AG08395 (cell line): ENCODE results near the gene HSPA14.
"Not testable (repeated sequence)": the region's sequence is repeated elsewhere in the genome, so short reads cannot be mapped to it uniquely, and the experiment has no call there.

ENCODE experiments used
- DNase-seq: peaks from one replicate; pipeline ENCODE4 v3.0.0; 2012; ENCODE audit warnings: mixed read lengths, low spot score

The HSPA14 gene

DNA sequence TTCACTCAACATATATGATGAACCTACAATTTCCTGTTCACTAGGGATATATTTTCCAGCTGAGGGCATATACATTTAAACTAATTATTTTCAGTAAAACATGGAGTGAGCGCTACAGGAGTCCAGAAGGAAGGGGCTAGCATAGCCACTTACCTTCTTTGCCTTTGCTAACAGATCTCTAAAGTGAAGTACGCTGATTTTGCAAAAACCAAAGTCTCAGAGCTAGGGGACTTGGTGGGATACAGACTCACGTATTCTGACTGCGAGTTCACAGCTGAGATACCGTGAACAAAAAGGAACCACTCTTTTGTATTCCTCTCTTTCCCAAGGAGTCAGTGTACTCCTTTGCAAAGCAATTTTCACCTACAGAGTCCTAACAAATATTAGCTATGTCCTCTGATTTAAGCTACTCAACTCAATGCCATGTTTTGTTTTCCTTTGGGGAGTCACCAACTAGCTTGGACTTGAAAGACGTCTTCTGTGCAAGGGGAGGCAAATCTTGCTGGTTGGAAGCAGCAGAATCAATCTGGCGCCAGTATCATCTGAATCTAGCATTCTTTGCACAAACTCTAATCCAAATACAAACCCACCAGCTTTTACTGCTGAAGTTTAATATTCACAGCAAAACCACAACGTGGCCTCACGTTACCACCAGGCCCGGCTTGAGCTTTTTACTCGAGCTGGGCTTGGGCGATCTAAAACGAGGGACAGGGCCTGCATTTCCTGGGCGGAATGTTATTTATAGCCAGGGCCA, 926 bp upstream of the HSPA14 start:
- peak; percentile 5 for DNase-seq

DNA sequence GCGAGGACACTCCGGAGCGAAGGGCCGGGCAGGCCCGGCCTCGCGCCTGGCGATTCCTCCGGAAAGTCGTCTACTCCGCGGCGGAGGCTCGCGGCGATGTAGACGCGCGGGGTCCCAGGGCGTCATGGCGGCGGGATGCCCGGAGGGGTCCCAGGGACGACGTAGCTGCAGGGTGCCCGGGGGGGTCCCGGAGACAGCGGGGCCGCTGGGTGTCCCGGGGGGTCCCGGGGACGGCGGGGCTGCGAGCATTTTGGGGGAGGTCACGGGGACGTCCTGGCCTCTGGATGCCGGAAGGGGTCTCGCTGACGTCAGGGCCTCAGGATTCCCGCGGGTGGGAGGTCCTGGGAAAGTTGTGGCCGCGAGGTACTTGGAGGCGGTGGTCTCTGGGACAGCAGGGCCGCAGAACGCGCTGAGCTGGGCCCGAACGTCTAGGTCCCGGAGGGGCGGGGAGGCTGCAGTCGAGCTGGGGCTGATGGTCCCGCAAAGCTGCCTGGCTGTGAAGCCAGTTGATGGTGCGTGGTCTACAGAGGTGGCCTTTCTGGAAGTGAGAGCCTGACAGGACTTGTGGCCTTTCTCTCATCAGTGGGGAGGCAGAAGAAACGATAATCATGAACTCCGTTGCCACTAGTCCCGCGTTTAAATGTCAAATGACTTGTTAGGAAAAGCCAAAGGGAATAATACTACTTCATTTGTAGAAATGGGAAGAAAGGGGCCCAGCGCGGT, 637 bp downstream of the HSPA14 start:
- peak; percentile 19 for DNase-seq

DNA sequence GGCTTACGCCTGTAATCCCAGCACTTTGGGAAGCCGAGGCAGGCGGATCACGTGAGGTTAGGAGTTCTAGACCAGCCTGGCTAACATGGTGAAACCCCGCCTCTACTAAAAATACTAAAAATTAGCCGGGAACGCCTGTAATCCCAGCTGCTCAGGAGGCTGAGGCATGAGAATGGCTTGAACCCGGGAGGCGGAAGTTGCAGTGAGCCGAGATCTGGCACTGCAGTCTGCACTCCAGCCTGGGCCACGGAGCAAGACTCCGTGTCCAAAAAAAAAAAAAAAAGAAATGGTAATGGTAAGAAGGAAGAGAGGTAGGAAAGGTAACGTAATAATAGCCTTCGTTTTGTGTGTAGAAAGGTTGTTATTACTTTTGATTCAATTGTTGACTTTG, 1.2 kb downstream of the HSPA14 start:
- DNase-seq = no peak

DNA sequence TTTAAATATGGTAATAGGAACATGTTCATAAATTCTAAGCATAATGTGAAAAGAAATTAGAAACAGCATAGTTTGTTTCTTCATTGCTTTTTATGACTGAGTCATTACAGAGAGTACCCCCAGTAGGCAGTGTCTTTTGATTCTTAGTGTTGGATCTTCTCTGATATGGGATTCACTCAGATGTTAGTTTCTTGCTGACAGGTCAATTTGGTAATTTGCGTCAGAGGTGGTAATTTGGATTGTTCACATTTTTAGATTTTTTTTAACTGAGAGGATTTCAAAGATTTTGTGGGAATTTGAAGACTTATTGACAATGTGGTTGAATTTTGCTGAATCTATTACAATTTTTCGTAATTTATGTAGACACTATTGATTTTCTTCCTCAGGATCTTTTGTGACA, 2.1 kb downstream of the HSPA14 start:
- no peak for DNase-seq

DNA sequence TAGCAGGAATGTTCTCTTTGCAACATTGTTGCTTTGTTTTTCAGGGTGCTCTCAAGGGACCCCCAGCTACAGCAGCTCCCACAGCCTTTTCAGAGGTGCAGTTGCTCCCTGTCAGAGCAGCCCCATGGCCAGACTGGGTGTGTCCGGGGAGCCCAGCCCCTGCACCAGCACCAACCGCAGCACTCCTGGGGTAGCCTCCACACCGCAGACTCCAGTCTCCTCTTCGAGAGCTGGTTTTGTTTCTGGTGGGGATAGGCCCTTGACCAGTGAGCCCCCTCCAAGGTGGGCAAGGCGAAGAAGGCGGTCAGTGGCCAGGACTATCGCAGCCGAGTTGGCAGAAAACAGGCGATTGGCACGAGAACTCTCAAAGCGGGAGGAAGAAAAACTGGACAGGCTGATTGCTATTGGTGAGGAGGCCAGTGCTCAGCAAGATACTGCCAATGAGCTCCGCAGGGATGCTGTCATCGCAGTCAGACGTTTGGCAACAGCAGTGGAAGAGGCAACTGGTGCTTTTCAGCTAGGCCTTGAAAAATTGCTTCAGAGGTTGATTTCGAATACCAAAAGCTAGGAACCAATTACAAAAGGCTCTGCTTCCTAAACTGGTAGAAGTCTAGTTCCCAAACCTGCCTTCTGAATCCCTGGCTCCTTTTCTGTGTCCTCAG, 5.4 kb downstream of the HSPA14 start:
- no peak for DNase-seq

DNA sequence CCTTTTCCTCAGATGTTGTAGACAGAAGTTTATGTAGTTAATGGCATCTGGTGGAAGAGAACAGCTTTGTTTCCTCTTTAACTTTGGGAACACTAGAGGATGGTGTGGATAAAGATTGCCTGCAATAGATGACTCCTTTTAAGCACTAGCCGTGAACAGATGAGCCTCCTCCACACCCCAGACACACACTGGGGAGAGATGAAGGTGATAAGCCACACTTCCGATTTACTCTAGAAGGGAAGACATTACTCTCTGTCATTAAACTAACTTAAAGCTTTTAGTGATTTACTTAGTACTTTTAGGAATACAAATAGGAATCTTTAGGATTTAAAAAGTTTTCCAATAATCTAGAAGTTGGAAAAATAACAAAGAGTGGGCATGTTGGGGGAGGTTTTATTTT, 6.8 kb downstream of the HSPA14 start:
- DNase-seq = no peak

DNA sequence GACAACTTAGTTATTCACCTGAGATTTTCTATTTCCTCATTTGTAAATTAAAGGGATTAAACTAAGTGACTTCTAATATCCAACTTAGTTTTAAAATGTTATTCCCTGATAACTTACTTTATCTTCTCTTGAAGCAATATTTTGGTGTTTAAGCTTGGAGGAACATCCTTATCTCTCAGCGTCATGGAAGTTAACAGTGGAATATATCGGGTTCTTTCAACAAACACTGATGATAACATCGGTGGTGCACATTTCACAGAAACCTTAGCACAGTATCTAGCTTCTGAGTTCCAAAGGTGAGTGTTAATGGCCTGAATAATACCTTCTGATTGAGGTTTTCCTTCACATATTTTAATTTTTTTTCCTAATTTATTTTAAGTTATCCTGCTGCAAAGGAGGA, 14.1 kb downstream of the HSPA14 start:
- DNase-seq = no peak

DNA sequence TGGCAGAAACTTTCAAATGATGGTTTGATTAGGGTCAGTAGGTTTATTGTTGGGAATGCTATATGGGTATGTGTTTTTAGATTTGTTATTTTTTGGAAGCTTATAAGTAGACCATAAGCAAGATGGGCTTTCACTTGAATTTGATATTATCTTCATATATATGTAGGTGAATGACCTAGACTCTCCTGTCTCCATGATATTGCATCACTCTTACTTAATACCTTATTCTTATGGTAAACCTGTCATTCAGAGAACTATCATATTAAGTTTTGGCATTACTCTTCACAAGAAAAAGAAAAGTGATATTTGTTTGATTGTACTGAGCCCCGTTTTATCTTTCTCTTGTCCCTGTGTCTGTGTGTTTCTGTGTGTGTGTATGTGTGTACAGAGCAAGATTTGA, 17.3 kb downstream of the HSPA14 start:
- DNase-seq = no peak

DNA sequence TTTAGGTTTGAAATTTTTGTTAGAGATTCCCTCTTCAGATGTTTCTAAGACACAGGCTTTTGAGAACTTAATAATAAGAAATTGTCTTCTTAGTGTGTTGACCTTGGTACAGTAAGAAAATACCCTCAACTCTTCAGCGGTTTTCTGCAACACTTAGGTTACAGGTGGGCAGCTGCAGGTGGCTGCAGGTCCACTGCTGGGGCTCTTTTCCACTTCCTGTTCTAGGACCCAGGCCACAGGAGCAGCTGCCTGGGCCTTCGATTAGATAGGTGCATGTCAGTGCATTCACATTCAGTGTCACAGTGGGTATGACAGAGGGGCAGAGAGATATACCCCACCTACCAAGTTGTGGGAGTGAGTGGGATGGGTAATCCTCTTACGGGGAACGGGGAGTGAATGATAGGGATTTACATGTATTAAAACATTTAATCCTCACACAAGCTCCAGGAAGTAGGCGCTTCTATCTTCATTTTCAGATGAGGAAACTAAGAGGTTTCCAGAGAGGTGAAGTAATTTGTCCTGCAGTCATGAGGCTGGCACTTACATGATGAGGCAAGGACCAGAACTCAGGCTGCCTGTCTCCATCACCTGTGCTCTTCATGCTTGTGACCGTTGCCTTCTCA, 20.3 kb downstream of the HSPA14 start:
- DNase-seq = no peak

DNA sequence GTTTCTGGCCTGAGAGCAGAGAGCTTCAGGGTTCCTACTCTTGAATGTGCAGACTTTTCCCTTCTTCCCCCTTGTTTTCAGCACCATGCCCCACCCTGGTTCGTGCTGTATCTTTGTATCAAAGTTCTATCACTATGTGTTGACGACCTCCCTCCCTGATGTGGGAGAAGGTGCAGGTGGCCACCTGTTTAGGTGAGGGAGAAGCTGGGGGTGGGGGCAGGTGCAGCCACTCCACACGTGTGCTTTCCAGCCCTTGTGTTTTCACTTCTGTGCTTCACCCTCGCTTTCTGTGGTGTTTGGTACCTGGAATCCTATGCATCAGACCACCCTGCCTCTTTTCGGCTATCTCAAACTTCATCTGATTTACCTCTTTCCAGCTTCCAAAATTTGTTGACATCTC, 20.9 kb downstream of the HSPA14 start:
- no peak for DNase-seq

DNA sequence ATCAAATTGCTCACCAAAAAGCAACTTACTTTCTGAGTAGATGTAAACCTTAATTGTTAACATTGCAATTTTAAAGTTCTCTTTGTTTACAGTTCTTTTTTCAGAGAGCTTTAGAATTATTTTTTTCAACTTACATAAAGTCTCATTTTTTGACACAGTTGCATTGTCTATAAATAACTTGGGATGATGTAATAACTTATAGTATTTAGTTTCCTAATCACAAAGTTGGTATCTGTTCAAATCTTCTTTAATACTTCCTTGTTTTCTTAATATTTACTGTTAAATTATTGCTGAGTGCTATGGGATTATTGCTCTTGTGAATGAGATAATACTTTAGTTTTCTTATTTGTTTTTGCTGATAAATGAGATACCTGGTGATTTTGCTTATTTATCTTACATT, 21.7 kb downstream of the HSPA14 start:
- DNase-seq = no peak

DNA sequence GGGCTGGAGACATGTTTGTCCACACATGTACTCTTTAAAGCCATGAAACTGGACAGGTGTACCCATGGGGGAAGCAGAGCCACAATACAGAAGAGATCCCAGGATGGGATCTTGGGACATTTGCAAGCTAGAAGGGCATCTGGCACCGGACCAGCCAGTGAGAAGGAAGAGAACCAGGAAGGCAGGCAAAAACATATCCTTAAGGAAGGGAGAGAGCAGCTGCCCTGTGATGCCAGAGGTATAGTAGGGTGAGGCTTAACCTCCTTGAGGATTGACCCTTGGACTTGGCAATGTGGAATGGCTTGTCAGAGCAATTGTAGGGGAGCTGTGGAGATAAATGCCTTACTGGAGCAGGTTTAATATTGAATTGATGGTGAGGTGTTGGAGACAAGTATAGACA, 22.7 kb downstream of the HSPA14 start:
- no peak for DNase-seq

DNA sequence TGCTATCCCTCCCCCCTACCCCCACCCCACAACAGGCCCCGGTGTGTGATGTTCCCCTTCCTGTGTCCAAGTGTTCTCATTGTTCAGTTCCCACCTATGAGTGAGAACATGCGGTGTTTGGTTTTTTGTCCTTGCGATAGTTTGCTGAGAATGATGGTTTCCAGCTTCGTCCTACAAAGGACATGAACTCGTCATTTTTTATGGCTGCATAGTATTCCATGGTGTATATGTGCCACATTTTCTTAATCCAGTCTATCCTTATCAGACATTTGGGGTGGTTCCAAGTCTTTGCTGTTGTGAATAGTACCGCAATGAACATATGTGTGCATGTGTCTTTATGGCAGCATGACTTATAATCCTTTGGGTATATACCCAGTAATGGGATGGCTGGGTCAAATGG, 26.4 kb downstream of the HSPA14 start:
- not testable (repeated sequence) for DNase-seq

DNA sequence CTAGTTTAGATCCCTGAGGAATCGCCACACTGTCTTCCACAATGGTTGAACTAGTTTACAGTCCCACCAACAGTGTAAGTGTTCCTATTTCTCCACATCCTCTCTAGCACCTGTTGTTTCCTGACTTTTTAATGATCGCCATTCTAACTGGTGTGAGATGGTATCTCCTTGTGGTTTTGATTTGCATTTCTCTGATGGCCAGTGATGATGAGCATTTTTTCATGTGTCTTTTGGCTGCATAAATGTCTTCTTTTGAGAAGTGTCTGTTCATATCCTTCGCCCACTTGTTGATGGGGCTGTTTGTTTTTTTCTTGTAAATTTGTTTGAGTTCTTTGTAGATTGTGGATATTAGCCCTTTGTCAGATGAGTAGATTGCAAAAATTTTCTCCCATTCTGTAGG, 26.8 kb downstream of the HSPA14 start:
- not testable (repeated sequence) for DNase-seq

DNA sequence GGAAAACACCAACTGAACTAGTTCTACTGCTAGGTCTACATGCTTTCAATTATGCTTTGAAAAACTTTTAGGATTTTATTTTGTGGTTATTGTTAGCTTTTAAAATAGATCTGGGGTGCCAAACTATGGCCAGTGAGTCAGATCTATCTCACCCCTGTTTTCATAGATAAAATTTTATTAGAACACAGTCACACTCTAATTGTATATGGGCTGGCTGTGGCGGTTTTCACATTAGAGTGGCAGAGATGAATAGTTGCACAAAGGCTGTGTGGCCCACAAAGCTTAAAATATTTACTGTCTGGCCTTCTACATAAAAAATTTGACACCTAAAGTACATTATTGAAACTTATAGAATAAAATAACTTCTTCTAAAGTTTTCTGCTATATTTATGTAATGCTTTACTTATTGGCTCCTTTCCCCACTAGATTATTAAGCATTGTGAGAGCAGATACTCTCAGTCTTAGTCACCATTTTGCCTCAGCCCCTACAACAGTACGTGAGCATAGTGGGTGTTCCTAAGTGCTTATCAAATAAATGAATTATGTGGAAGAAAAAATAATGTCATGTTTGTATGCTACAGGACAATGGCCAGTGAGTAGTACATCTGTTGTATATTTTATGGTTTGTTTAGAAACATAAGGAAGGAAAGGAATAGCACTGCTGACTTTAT, 35.1 kb downstream of the HSPA14 start:
- peak; percentile 10 for DNase-seq

DNA sequence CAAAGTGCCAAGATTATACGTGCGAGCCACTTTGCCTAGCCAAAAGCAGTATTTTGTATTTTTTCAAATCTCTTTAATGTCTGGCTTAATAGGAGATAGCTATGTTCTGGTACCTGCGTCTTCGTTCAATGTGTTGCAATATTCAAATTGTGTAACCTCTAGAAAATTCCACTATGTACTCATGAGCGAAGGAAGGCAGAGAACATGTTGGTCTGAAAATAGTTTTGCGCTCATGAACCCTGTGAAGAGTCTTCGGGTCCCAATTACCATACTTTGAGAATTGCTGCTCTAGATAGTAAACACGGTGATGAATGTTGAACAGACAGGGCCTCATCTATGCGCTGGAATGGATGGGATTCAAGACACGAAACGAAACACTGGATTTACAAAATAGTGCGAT, 37.8 kb downstream of the HSPA14 start:
- no peak for DNase-seq

DNA sequence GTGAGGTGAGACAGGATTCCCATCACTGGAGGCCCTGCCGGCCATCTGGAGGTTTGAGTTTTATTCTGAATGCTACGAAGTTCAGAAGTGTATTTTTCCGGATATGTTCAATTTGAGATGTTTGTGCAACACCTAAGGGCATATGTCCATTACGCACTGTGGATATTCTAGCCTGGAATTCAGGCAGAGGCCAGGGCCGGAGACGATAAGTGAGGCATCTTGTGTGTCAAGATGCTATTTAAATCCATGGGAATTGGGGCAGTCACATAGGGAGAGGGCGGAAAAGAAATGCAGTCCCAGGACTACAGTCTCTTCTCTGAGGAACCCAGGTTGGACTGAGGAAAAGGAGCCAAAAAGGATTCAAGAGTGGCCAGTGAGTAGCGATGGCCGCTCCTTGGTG, 38.7 kb downstream of the HSPA14 start:
- DNase-seq = no peak

DNA sequence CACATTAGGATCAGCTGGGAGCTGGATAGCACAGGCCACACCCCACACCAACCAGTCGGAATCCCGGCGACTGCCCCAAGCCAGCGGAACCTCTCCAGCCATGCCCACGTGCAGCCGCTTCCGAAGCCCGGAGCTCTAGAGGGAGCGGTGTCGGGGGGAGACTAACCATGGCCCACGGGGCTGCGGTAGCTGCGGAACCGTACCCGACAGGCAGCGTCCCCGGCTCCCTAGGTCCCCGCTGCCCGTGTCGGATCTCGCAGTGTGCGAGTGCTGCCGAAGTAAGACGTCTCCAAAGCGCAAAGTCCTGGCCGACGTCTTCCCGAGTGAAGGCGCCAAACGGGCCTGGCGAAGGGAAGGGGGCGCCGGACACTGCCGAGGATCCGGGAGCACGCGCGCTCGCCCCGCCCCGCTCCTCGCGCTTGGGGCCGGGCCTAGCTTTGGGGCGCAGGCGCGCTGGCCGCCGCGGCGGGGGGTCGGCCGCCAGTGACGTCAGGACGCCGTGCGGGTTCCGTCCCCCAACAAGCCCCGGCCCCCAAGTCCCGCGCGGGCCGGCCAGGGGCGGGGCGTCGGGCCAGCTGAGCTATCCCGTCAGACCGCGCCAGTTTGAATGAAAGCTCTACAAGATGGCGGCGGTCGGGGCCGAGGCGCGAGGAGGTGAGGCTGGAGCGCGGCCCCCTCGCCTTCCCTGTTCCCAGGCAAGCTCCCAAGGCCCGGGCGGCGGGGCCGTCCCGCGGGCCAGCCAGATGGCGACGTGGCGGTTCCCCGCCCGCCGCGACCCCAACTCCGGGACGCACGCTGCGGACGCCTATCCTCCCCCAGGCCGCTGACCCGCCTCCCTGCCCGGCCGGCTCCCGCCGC, 40.4 kb downstream of the HSPA14 start, which contains the start of gene SUV39H2:
TSS of gene SUV39H2 (plus strand) at position 601 of the 858 bp plus-strand sequence. CDS start at position 624, 23 bp downstream.
- peak; percentile 99 for DNase-seq

DNA sequence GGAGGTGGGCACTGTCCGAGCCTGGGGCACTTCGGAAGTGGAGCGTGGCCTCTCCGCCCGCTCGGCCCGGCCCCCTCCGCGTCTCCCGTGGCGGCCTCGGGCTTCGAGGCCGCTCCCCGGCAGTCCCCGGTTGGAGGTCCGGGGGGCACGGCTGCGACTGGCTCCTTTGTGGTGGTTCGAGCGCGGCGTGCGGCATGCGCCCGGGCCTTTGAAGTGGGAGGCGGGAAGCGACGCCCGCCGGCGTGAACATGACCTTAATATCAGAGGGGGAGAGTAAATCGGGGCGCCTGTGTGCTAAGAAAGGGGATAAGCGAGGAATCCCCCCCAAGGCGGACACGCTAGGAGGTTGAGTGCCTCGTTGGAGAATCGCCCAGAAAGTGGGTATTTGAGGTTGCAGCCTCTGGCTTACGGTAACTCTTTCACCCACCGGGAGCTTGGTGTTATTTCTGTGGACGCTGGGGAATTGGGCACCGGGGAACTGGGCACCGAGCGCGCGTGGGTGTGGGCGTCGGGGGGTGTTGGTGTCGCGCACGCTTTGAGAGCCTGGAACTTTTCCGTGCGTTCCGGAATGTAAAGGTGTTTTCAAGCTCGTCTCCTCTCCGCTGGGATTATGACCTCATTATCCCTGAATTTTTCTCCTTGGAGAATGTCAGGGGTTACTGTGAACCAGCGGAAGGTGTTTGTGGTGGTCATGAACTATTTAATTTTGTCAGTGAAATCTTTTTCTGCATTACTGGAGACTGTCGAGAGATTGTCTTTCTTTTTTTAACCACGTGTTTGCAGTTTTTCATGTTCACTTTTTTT, 41.2 kb downstream of the HSPA14 start:
- DNase-seq = no peak

DNA sequence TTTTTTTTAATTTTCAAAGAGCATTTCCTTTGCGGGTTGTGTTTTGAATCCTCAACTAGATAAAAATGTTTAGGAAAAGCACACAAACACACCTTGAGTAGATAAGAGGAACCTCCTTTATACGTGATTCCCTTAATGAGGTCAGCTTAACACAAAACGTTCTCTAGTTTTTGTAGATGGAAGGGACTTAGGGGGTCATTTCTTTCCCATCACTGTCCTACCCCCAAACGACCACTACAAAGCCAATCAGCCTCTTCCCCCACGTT, 41.8 kb downstream of the HSPA14 start:
- DNase-seq = no peak

DNA sequence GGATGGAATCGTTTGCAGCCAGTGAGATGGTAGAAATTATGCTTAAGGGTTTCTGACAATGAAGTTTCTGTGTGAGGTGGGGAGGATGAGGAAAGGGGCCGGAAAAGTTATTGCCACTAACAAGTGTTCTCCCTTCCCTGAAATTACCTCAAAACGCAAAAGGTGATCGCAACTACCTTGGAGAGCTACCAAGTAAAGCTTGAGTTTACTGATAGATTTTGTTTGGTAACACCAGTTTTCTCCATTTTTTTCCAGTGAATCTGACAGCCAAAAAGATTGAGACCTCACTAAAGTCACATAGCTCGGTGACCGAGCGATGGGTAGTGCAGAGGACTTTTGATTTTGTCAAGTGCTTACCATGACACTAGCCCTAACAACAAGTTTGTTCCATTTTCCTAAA, 42.1 kb downstream of the HSPA14 start:
- DNase-seq = no peak
